ENCODE data around the gene KRTAP27-1.

The KRTAP27-1 gene

DNA sequence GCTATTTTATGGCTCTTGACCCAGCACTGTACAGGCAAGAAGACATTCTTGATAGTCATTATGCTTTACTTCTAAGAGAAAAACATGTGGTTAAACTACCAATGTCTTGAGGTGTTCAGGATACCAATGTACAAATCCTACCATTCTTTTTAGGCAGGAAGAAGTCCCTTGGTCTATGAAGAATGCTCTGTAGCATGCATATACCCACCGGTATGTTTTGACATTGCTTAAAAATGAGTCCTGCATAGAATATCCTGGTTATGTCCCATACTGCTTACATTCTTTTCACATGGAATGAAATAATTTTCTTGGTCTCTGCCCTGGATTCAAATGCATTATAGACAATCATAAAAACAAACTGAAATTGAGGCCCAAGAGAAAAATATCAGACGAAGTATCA, 4.8 kb downstream of the KRTAP27-1 start:
- TF ChIP-seq GATA2 (IDR thresholded peaks at IDR 0.05; ENCODE audit: low read depth, low read length) (no peak), GATA3 (IDR thresholded peaks at IDR 0.05; ENCODE audit: low read depth, low read length) (no peak)

DNA sequence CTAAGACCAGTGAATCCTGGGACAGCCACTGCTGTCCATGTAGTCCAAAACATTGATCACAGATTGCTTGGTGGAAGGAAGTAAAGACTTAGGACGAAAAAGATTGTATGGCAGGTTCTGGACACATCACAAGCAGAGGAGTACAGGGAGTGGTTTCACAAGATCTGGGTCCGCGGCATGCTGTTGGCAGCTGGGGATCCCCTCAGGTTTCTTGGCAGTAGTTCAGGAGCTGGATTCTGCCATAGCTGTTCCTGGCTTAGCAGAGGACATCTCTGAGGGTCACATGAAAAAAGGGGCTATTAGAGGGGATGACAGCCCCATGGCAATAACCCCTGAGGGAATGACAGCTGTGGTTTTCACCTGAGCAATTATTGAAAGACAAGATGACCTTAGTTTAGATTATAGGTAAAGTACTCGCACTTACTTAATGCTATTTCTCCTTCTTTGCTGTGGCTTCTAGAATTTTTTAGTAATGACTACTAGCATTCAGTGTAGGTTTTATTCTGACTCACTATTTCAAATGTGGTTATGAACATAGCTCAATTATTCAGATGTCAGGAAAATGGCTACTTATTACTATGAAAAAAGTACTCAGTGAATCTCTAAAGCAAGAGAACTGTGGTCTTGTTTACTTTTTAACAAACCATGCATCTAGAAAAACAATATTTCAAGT, 8.2 kb downstream of the KRTAP27-1 start:
- TF ChIP-seq GATA3 (IDR thresholded peaks at IDR 0.05; ENCODE audit: low read depth, low read length) (no peak), GATA2 (IDR thresholded peaks at IDR 0.05; ENCODE audit: low read depth, low read length) (no peak)

GRCh38 chr21:30326390-30326789, 11.1 kb downstream of the KRTAP27-1 start:
- no peak for TF ChIP-seq GATA3 (IDR thresholded peaks at IDR 0.05; ENCODE audit: low read depth, low read length)
- no peak for TF ChIP-seq GATA2 (IDR thresholded peaks at IDR 0.05; ENCODE audit: low read depth, low read length)

DNA sequence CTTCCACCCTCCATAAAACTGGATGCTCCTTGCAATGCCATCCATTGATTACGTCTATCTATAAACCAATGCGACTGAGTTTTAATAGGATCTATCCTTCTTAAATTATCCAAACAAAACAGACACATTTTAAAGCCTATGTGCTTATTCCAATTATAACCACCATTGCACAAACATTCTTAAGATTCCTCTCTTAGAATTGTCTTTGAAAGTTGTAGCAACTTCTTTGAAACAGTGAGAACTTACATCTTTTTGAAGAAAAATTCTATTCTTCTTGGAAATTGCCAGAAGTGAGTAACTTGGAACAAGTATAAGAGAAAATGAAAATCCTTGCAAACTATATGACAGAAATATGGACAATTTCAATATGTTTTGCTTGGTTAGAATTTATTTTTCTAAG, 17.3 kb downstream of the KRTAP27-1 start, which contains the start of gene KRTAP26-1:
TSS of gene KRTAP26-1 (minus strand) at position 101 of the 400 bp plus-strand sequence. CDS start 280 bp downstream, outside the sequence.
- TF ChIP-seq GATA3 (IDR thresholded peaks at IDR 0.05; ENCODE audit: low read depth, low read length) (no peak), GATA2 (IDR thresholded peaks at IDR 0.05; ENCODE audit: low read depth, low read length) (no peak)

GRCh38 chr21:30315701-30316100, 21.8 kb downstream of the KRTAP27-1 start:
- TF ChIP-seq GATA3 (IDR thresholded peaks at IDR 0.05; ENCODE audit: low read depth, low read length) (no peak), GATA2 (IDR thresholded peaks at IDR 0.05; ENCODE audit: low read depth, low read length) (no peak)

DNA sequence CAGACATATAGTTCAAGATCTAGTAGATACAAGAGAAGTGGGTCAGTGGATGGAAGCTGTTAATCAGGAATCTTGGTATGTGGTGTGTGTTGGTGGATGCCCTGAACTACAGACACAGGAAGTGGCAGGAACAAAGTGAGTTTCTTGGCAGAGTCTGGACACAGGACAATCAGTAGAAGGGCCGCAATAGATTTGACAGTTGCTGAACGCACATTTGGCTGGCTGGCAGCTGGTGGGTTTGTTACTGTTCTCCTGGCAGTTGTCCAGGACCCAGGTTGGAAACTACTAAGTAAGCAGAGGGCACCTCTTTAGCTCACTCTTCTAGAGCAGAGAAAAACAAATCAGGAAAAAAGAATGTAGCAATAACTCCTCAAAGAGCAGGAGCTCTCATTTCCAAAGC, 30.6 kb downstream of the KRTAP27-1 start:
- no peak for TF ChIP-seq GATA2 (IDR thresholded peaks at IDR 0.05; ENCODE audit: low read depth, low read length)
- TF ChIP-seq GATA3 (IDR thresholded peaks at IDR 0.05; ENCODE audit: low read depth, low read length), result no peak

GRCh38 chr21:30305136-30305535, 32.4 kb downstream of the KRTAP27-1 start:
- TF ChIP-seq GATA3 (IDR thresholded peaks at IDR 0.05; ENCODE audit: low read depth, low read length) (no peak), GATA2 (IDR thresholded peaks at IDR 0.05; ENCODE audit: low read depth, low read length) (no peak)

GRCh38 chr21:30289215-30289614, 48.3 kb downstream of the KRTAP27-1 start, which contains the start of gene KRTAP25-1:
Gene KRTAP25-1, minus strand, starts transcription at chr21:30289514. Its CDS starts 24 bp downstream, at chr21:30289490.
- no peak for TF ChIP-seq GATA3 (IDR thresholded peaks at IDR 0.05; ENCODE audit: low read depth, low read length)
